HuH-7.5 (cell line): ENCODE results near the gene AHDC1.
"Not testable (repeated sequence)": the region's sequence is repeated elsewhere in the genome, so short reads cannot be mapped to it uniquely, and the experiment has no call there.

Source experiments
- DNase-seq: peaks from one replicate; pipeline ENCODE4 v3.0.0; 2011; ENCODE audit warnings: low spot score

The AHDC1 gene

DNA sequence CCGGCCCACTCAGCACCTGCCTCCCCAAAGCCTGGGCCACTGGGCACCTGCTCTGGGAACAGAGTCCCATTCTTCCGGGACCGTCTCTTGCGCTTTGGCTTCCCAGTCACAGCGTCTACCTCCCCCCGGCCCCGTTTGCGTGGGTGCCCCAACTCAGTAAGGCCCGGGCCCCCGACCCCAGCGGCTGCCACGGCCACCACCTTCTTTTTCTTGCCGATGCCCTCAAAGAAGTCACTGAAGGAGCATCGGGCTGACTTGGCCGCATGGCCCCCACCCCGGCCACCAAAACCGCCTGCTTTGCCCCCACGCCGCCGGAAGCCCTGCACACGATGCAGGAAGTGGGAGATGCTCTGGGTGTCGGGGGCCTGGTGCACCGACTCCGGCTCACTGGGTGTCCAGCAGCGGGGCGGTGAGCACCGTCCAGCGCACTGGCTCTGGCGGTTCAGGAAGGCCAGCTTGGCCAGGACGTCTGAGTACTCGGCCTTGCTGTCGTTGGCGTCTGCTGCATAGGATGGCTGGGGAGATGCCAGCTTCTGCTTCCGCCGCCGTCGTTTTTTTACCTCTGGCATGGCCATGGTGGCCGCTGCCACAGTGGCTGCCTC lies 54.0 kb downstream of the AHDC1 start:
- no peak for DNase-seq

DNA sequence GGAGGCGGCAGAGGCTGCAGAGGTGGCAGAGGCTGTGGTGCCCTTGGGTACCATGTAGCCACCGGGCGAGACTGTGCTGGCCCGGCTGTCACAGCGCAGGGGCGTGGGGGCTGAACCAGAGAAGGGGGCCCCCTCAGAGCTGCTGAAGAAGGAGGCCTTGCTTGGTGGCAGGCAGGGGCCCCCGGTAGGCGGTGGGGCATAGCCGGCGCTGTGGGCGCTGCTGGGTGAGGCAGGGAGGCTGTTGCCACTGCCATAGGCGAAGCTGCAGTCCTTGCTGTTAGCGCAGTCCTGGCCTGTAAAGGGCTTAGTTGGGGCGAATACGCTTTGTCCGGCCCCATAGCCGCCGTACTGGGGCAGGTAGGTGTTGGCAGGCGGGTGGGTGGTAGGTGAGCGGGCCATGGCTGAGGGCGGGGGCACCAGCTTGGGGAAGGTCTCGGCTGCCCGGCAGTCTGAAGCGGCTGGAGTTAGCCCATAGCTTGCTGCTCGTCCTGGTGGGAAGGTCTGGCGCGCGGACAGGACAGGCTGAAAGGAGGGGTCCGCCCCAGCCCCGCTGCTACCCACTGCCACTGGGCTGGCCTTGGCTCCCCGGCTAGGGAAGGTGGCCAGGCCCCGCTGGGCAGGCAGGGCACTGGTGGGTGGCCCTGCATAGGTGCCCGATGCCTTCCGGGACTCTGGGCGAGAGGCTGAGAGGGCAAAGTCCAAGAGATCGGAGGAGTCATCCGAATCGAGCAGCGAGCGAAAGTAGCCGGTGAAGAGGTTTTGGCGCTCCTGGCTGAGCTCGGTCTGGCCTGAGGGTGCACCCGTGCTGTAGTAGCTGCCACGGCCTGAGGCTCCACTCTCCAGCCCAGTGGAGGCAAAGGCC lies 54.9 kb downstream of the AHDC1 start:
- no peak for DNase-seq

DNA sequence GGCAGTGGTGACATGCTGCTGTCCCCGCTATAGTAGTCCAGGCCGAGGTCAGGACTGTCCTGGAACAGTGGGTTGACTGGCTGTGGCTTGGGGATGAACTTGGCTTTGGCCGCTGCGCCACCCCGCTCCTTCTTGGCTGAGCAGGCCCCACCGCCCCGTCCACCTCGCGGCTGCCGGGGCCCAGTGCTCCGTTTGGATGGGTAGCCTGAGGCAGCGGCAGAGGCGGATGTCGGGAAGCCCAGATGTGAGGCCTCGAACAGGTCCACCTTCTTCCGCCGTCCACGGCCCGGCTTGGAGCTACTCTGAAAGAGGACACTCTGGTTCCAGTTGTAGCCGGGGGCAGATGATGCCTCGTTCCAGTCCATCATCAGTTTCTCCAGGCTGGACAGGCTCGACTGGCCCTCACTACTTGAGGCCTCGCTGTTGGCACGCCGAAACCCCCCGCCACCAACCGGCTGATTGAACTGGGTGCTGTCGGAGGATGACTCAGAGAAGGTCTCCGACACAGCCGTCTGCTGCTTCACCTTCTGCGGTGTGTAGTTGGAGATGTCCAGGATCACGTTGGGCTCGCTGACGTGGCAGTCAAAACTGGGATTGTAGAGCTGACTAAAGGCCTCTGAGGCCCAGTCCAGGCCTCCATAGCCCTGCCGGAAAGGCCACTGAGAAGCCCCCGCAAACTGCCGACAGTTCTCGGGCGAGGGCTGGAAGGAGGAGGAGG lies 55.6 kb downstream of the AHDC1 start:
- DNase-seq = no peak

DNA sequence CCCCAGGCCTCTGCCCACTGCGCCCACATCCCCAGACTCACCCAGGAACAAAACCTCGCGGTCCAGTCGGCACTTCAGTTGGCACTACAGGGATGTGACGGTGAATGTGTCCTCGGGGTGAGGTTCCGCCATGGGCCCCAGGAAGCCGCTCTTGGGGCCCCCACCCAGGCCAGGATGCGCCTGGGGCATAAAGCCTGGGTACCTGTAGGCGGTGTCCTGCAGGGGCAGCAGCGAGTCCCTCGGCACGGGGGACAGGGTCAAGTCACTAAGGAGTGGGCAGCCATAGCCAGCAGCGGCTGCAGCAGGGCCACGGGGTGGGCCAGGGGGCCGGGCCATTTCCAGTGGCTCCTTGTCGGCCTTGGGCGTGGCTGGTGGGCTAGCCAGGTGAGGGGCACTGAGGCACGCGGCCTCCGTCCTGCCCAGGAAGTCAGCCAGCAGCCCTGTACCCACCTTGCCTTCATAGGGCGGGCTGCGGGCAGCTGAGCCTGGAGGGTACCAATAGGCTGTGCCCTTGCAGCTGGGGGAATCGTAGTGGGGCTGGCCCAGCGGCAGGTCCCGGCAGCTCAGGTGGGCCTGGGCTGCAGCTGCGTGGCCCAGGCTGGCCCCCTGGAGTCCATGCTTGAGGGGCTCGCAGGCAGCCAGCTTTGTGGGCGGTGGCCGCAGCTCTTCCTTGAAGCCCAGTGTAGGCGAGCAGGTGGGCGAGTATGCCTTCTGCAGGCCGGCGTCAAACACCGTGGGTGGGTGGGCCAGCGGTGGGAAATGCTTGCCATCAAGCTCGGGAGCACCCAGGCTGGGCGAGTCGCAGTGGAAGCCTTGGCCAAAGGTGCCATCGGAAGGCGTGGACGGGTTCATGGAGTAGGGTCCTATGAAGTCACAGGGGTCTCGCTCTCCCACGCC lies 56.5 kb downstream of the AHDC1 start:
- peak; percentile 57 for DNase-seq

DNA sequence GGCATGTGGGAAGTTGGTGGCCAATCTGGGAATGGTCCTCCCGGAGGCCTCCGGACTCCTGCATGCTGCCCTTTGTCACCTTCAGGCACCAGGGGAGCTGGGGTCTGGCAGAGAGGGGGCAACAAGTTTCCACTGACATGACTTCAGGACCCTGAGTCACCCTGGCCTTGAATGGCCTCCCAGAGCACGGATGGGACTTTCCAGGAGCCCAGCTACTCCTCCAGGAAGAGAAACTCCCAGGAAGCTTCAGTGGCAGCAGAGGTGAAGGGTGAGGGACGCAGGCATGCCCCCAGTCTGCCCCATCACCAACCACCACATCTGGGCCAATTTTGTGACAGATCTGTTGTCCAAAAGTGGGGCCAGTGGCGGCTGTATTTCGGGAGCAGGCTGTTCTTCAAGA lies 58.1 kb downstream of the AHDC1 start:
- DNase-seq = no peak

DNA sequence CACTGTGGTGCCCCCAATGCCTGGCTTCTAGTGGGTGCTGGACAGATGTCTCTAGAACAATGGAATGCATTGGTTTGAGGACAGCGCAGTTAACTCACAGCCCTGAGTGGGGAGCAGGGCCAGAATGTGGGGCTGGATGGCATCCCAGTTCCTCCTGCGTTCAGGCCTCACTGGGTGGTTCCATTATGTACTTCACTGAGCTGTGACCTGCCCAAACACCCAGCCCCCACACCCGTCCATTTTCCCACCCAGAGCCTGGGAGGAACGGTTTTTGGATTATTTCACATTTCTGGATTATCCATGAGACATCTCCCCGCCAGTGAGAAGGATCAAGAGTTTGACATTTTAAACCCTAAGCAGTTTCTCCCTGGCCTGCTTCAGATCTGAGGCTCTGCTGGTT lies 58.7 kb downstream of the AHDC1 start:
- DNase-seq = no peak

DNA sequence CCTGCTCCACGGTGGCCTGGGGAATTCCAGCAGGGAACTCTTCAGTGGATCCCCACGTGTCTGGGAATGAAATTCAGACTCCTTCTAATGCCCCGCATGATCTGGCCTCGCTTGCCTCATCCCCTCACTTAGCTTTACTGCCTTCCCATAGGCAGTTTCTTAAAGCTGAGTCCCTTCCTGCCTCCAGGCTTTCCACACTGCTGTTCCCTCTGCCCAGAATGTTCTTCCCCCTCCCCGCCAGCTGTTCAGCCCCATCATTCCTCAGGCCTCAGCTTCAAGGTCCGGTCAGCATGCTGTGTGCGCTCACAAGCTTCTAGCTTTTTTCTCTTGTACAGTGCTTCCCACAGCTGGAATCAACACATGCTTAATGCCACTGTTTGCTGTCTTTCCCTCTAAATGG lies 59.1 kb downstream of the AHDC1 start:
- no peak for DNase-seq

DNA sequence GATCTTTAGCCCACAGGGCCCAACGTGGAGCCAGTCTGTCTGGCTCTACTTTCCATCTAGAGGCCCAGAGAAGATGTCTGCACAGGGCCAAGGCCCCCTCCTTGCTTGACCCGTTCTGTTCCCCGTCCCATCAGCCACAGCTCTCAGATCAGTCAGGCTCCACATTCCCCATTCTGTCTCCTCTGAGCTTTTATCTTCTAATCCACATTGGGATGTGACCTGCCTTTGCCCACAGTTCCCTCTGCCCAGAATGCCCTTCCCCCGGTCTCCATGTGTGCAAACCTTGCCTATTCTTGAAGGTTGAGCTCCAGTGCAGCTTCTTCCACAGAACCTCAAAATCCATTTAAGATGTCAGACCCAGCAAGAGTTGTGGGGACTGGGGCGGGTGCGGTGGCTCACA lies 60.7 kb downstream of the AHDC1 start:
- DNase-seq = no peak

DNA sequence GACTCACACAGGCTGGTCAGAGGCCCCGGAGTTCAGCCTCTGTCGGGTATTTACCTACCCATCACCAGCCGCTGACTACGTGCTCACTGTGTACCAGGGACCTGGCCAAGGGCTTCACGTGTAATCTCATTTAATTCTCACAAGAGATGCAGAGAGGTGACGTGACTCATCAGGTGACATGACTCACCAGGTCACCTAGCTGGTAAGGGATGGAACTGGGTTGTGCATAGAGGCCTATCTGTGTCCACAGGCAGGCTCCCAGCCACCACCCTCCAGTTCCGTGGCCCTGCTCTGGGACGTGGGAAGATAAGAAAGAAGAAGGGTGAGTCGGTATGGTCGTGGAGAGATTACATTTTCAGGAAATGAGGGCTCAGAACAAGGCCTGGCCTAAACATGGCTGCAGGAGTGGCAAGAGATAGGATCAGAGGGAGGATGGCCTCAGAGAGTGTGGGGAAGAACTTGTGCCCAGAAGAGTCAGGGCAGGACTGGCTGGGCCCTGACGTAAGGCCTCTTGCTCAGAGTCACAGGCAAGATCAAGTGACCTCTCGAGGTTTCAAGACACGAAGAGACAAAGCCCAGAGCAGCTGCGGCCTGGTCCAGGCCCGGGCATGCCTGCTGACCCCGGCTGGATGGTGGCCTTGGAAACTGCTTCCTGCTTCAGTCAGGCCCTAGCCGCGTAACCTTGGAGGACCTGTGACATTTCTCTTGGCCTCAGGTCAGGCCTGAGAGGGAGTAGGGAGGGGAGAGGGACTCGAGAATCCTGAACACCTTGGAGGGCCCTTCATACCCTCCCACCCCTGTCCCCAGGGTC lies 61.3 kb downstream of the AHDC1 start:
- DNase-seq = peak; percentile 48

DNA sequence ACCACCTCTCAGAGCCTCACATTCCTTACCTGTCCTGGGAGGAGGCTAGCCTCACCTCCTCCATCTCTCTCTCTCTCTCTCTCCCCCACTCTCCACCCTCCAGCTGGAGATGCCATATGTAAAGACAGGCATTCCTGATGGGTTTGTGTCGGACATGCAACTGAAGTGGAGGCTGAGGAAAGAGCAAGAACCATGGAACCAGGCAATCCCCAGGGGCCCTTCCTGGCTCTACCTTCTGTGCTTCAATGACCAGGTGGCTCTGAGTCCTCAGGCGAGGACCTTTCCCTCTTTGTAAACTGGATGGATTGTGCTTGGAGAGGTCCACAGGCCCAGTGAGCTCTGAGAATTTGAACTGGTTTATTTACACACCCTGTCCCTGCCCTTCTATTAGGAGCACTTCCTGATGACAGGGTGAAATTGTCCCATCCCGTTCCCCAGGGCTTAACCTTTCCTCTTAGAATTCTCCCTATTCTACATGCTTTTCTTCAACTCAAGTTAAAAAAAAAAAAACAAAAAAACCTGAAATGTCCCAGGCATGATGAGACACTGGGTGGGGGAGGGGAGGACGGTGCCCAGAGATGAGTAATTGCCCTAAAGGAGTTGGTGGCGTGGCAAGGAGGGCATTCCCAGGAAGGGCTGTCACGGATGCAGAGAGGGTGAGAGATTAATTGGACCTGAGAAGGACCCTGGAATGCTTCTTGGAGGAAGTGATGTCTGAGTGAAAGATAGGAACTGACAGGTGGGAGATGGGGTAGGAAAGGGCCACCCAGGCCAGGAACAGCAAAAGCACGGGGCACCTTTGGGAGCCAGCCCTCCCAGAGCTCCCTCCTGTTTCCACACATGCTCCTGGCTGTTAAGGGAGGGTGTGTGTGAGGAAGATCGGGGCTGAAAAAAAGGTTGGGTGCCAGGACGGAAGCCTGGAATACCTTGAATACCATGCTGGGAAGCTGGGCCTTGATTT lies 63.8 kb downstream of the AHDC1 start:
- DNase-seq = no peak

DNA sequence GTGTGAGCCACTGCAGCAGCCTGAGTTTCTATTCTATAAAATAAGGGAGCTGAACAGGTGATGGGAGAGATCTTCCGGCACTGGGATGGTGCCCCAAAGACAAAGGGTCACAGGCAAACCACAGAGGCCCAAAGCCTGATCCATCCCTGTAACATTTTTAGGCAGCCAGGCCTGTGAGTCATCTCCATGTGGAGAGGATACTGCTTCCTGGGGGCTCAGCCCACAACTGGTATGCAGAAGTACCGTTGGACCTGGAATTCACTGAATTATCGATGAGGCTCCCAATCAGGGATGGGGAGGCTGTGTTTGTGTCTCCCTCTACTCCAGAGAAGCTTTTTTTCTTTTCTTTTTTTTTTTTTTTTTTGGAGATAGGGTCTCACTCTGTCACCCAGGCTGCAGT lies 65.2 kb downstream of the AHDC1 start:
- no peak for DNase-seq

DNA sequence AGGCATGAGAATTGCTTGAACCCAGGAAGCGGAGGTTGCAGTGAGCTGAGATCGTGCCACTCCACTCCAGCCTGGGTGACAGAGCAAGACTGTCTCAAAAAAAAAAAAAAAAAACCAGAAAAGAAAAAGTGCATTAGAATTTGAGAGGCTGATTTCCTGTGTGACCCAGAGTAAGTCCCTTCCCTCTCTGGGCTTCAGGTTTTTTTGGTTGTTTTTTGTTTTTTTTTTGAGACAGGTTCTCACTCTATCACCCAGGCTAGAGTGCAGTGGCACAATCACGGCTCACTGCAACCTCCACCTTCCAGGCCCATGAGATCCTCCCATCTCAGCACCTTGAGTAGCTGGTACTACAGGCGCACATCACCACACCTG lies 65.7 kb downstream of the AHDC1 start:
- not testable (repeated sequence) for DNase-seq

DNA sequence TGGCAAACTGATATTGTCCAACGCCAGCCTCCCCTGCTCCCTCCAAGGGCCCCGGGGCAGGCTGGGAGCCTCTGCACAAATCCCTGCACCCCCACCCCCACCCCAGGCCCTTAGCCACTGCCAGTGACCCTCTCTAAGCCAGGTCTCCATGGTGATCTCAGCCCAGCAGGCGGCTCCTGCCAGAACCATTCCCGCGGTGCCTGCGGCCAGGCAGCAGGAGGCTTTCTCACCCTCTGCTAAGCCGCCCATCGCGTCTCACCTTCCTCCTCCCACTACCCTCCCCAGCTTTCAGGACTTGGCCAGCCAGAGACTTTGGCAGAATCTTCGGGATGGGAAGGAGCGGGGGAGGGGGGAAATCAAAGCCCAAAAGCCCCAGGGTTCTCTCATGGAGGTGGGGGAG lies 67.2 kb downstream of the AHDC1 start:
- DNase-seq = no peak

DNA sequence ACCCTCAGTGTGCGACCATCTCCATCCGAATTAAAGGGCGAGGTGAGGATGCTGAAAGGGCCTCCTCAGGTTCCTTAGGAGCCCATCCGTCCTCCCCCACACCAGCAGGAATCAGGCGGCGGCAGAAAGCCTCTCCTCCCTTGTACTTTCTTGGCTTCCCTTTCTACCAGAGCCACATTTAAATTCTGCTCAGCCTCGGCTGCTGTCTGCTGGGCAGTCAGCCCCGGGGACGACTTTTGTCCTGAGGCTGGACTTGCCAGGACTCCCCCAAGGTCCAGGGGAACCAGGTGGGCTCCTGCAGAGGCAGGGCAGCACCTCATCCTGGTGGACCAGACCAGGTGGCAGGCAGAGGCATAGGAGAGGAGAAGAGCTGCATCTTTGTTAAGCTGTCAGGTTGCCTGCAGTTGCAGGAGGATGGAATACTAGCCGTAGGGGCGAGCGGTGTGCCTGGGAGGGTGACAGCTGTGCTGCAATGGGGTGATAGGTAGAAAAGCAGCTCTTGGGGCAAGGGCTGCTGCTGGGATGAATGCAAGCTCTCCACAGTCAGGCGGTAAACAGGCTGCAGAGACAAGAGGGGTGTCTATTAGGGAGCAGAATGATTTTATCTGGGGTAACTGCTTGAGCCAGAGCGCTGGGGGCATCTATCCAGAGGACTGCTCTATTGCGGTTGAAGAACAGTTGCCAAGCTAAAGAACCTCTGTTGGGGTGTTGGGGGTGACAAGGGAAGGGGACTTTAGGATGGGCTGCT lies 67.8 kb downstream of the AHDC1 start:
- no peak for DNase-seq

DNA sequence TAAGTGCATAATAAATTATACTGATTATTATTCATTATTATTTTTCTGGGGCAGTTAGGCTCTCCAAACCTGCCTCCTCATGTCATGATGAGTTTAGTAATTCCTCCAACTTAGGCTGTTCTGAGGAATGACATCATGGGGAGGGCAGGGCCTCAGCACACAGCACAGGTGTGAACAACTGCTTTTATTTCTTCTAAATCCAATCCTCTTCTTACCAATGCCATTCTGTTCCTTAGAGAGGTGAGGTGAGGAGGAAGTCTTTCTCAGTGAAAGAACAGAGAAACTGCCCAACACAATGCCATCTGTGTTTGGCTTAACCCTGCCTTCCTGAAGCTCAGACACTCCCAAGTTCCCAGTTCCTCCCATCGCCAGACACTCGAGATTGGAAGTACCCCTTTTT lies 68.6 kb downstream of the AHDC1 start:
- DNase-seq = no peak

DNA sequence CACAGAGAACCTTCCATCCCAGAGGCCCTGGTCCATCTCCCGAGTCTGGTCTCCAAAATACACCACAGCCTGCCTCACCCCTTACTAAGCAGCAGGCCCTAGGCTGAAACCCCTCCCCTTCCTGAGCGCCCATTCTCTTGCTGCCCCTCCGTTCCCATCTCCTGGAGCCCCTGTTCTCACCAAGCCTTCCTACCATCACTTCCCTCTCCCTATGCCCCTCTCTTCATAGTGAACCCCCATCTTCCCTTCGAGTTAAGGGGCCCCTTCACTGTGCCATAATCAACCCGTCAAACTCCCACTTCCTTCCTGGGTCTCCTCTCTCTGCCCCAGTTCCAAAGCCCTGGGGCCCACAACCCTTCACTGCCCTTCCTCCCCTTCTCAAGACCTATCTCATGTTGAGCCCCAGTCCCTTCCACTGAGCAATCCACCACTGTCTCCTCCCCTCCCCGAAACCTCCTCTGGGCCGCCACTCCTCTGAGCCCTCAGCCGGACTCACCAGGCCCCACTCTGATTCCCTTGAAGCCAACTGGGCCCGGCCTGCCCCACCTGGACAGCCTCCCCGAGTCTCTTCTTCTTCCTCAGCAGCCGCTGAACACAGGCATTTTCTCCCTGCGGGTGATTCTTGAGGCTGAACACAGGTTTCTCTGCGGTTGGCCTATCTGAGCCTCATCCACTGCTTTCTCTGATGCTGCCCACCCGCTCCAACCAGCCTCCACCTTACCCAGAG lies 71.8 kb downstream of the AHDC1 start:
- DNase-seq = no peak

DNA sequence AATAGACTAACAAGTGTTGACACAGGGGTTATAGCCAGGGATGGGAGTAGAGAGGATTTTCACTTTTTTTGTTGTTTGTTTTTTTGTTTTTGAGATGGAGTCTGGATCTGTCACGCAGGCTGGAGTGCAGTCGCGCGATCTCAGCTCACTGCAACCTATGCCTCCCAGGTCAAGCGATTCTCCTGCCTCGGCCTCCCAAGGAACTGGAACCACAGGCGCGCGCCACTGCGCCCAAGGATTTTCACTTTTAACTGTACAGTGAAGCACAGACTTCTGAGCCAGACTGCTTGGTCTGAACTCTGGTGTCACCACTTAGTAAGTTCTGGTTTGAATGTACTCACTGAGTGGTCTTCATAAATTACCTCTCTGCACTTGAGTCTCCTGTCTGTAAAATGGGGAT lies 73.8 kb downstream of the AHDC1 start:
- no peak for DNase-seq

DNA sequence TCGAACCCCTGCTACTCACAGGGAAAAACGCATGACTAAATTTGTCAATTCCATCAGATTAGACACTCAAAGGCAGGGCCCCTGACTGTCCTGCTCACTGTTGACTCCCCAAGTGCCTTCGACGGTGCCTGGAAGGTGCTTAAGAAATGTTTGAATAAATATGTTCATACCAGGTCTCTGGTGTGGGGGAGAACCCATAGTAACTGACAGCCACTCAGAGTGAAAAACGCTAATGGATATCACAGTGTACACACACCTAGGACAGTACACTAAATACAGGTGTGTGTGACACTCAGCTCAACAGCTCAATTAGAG lies 74.3 kb downstream of the AHDC1 start:
- DNase-seq = no peak
